Chondrocyte (in vitro differentiated cells): ENCODE results near the gene COL5A3. TPM values are rescaled to one million over a fixed set of nuclear protein-coding genes. Genes with fewer than 3 reads are reported as not detected.

Experiments used
- DNase-seq: peaks from one replicate; pipeline ENCODE4 v3.0.0; 2021; ENCODE audit warnings: mixed read lengths, low spot score
- H3K27ac Mint-ChIP-seq: one replicate; pipeline ENCODE4 v1.8.0; 2021; ENCODE audit warnings: mild to moderate bottlenecking, moderate library complexity, mixed read lengths; ENCODE audit not compliant: unreplicated experiment
- H3K27me3 Mint-ChIP-seq: 2 replicates; pipeline ENCODE4 v1.8.0; 2021; ENCODE audit warnings: low read depth, mixed read lengths
- H3K36me3 Mint-ChIP-seq: 2 replicates; pipeline ENCODE4 v1.8.0; 2021; ENCODE audit warnings: low read depth, mixed read lengths
- H3K4me1 Mint-ChIP-seq: 2 replicates; pipeline ENCODE4 v1.8.0; 2021; ENCODE audit warnings: low read depth, mild to moderate bottlenecking, mixed read lengths
- H3K4me3 Mint-ChIP-seq: one replicate; pipeline ENCODE4 v1.8.0; 2021; ENCODE audit warnings: mild to moderate bottlenecking, moderate library complexity, mixed read lengths; ENCODE audit not compliant: unreplicated experiment
- H3K9me3 Mint-ChIP-seq: 2 replicates; pipeline ENCODE4 v1.8.0; 2021; ENCODE audit warnings: low read depth, mixed read lengths
- CTCF ChIP-seq: fragments of 200-600 bp; sonication (generic); IDR thresholded peaks from 2 replicates; pipeline ENCODE4 v1.5.0; 2021; ENCODE audit warnings: antibody characterized with exemption, mild to moderate bottlenecking, moderate library complexity
- total RNA-seq: library from RNA; stranded (reverse); gene quantifications from 3 replicates; pipeline ENCODE4 v1.2.1, GENCODE V29; 2021

COL5A3 gene
- total RNA-seq, 1 donor from 2014 or later: 65.9 TPM

- Mint-ChIP-seq H3K4me1 (peaks cover 40% of the 10 kb centered on the region), H3K9me3 (no peaks in the 10 kb centered on the region), H3K27me3 (peaks cover 9% of the 10 kb centered on the region), H3K4me3 (no peak overlapping the region), H3K36me3 (peaks cover 17% of the 10 kb centered on the region), H3K27ac (peak overlapping the region; percentile 89)
- TF ChIP-seq CTCF: no peak
- no peak for DNase-seq
Observed at GRCh38 chr19:10006752-10007323, 3.5 kb downstream of the COL5A3 start.

- Mint-ChIP-seq H3K4me1 (peaks cover 40% of the 10 kb centered on the region), H3K27me3 (peaks cover 4% of the 10 kb centered on the region), H3K4me3 (no peak overlapping the region)
Observed at GRCh38 chr19:10006335-10006708, 4.0 kb downstream of the COL5A3 start.

GRCh38 chr19:10005632-10006334 is 4.5 kb downstream of the COL5A3 start:
- Mint-ChIP-seq H3K4me1 (peaks cover 40% of the 10 kb centered on the region), H3K4me3 (no peak overlapping the region), H3K27ac (no peak overlapping the region), H3K36me3 (peaks cover 20% of the 10 kb centered on the region), H3K9me3 (no peaks in the 10 kb centered on the region), H3K27me3 (no peaks in the 10 kb centered on the region)
- no peak for DNase-seq
- TF ChIP-seq CTCF: no peak

More at GRCh38 chr19:10006335-10006708, 4.0 kb downstream of the COL5A3 start:
- no peak for TF ChIP-seq CTCF
- Mint-ChIP-seq H3K9me3 (no peaks in the 10 kb centered on the region), H3K36me3 (peaks cover 20% of the 10 kb centered on the region), H3K27ac (peak overlapping the region; percentile 89)
- no peak for DNase-seq

GRCh38 chr19:10004617-10005016 is 5.7 kb downstream of the COL5A3 start:
- no peak for DNase-seq
- Mint-ChIP-seq H3K4me1 (peaks cover 42% of the 10 kb centered on the region), H3K9me3 (no peaks in the 10 kb centered on the region), H3K4me3 (no peak overlapping the region), H3K27me3 (no peaks in the 10 kb centered on the region), H3K36me3 (peaks cover 24% of the 10 kb centered on the region), H3K27ac (no peak overlapping the region)
- TF ChIP-seq CTCF: no peak

- Mint-ChIP-seq H3K36me3 (peaks cover 26% of the 10 kb centered on the region), H3K4me1 (peaks cover 32% of the 10 kb centered on the region), H3K9me3 (no peaks in the 10 kb centered on the region), H3K27ac (no peak overlapping the region), H3K27me3 (no peaks in the 10 kb centered on the region), H3K4me3 (no peak overlapping the region)
- no peak for TF ChIP-seq CTCF
- DNase-seq: no peak
Observed at GRCh38 chr19:10003271-10003670, 7.0 kb downstream of the COL5A3 start.
